Common myeloid progenitor, CD34-positive (primary cell): ENCODE results near the gene MAL.

Experiments used
- CTCF ChIA-PET: fragments of 350-600 bp; sonication (Branson Sonifier 250); formaldehyde crosslinking; loops from one replicate; lab custom pipeline; 2021; ENCODE audit warnings: antibody characterized with exemption; lab: Charles Lee
- POLR2A ChIA-PET: fragments of 350-600 bp; sonication (Branson Sonifier 250); formaldehyde crosslinking; loops from one replicate; lab custom pipeline; 2021; ENCODE audit warnings: antibody characterized with exemption; lab: Charles Lee
- DNase-seq, 3 donors: peaks; one replicate each; pipeline versions ENCODE4 v3.0.0 to v3.0.0-alpha.2; 2013
- H3K27ac ChIP-seq, 2 experiments: 1 replicate in 1 of 2; 2 replicates in 1 of 2; pipeline ENCODE4 v1.7.0; 2013; ENCODE audit warnings: inconsistent platforms in 2 of 2, low read length in 2 of 2, mild to moderate bottlenecking in 2 of 2, low read depth in 1 of 2, moderate library complexity in 1 of 2; ENCODE audit not compliant: severe bottlenecking in 2 of 2, insufficient read depth in 1 of 2, poor library complexity in 1 of 2
- H3K27me3 ChIP-seq, 5 experiments: replicated peaks in 2 of 5; 1 replicate in 3 of 5; 2 replicates in 2 of 5; pipeline versions ENCODE4 v1.6.1 to v1.7.0; 2013; ENCODE audit warnings: low read length in 4 of 5, mild to moderate bottlenecking in 2 of 5, moderate library complexity in 2 of 5, inconsistent platforms in 1 of 5; ENCODE audit not compliant: insufficient read depth in 5 of 5, control insufficient read depth in 4 of 5
- H3K36me3 ChIP-seq, 4 experiments: 1 replicate in 2 of 4; 2 replicates in 2 of 4; pipeline versions ENCODE4 v1.6.1 to v1.7.0; 2013; ENCODE audit warnings: low read length in 3 of 4, control low read depth in 1 of 4, mild to moderate bottlenecking in 1 of 4; ENCODE audit not compliant: control insufficient read depth in 4 of 4, insufficient read depth in 4 of 4
- H3K4me1 ChIP-seq, 4 experiments: 1 replicate in 3 of 4; 2 replicates in 1 of 4; pipeline versions ENCODE4 v1.6.1 to v1.7.1; 2013; ENCODE audit warnings: low read length in 3 of 4, mild to moderate bottlenecking in 3 of 4, control low read depth in 1 of 4, inconsistent platforms in 1 of 4, moderate library complexity in 1 of 4; ENCODE audit not compliant: control insufficient read depth in 4 of 4, insufficient read depth in 4 of 4; ENCODE audit errors: control extremely low read depth in 1 of 4
- H3K4me3 ChIP-seq, 7 experiments: 1 replicate in 4 of 7; 2 replicates in 3 of 7; pipeline versions ENCODE4 v1.5.1 to v1.7.0; 2013; ENCODE audit warnings: mild to moderate bottlenecking in 7 of 7, low read length in 6 of 7, moderate library complexity in 6 of 7, inconsistent platforms in 2 of 7, low read depth in 2 of 7, control low read depth in 1 of 7; ENCODE audit not compliant: insufficient read depth in 4 of 7, control insufficient read depth in 1 of 7; ENCODE audit errors: extremely low read depth in 1 of 7
- H3K9me3 ChIP-seq, 5 experiments: 1 replicate in 4 of 5; 2 replicates in 1 of 5; pipeline versions ENCODE4 v1.6.1 to v1.7.1; 2013; ENCODE audit warnings: low read length in 4 of 5, mild to moderate bottlenecking in 2 of 5, inconsistent platforms in 1 of 5, low read depth in 1 of 5, moderate library complexity in 1 of 5; ENCODE audit not compliant: control insufficient read depth in 4 of 5, insufficient read depth in 2 of 5; ENCODE audit errors: control extremely low read depth in 1 of 5
- WGBS: methylation state at CpG from one replicate; pipeline ENCODE4 v1.1.5; 2013; ENCODE audit not compliant: insufficient coverage; 5-methylcytosine and 5-hydroxymethylcytosine counted together

The MAL gene

DNA sequence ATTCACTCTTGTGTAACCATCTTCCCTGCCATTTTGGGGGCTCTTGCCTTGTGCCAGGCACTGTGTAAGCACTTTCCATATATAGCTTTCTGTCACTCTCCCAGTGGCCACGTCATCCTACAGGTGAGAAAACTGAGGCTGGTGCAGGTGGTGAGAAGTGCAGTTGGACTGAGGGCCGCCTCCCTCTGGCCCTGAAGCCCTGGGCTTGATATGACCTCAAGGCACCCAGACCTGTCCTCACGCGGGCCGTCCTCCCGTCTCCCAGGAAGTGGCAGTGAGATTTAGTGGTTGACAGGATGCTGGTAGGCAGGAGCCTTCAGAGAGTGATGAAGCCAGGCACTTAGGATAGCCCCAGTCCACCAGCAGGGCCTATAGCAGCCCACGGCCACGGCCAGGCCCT lies 30.5 kb downstream of the MAL start:
- WGBS: 96% methylated on average over 7 of the region's 8 CpGs

DNA sequence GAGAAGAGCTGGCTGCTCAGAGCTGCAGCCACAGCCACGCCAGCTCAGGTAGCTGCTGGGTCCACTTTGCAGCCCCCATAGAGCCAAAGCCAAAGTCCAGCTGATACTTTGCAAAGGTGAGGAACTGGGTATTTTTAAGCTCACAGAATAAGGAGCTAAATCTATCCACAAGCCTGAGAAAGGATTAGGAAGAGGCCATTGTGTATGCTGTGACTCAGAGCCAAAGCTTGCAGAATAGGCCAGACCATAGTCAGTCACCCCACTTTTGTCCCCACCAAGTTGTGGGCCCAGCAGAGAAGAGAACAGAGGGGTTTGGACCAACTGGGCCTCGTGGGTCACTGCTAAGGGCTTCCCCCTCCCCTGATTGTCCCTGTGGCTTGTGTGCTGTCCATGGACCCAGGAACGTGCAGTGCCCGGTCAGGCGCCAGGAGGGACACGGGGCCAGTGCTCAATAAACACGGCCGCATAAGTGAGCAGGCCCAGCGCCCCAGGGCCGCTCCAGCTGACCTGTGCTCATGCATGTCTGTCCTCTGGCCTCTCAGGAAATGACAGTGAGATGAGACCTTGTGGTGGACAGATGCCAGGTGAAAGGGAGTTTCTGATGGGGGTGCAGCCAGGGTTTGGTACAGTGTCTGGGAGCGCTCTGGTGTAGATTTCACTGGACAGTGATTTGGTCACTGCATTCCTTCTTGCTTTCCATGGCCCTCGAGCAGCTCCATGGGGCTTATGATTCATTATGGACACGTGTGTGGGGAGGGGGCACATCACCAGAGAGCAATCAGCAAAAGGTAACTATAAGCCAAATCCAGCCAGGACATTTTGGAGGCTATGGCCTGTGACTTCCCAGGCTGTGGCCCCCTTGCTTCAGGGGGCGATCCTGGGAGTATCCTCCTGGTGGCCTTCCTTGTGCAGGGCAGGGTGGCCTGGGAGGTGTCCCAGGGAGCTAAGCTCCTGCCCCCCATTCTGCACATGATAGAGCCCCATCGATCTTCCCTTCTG lies 31.3 kb downstream of the MAL start:
- CTCF ChIA-PET: interaction anchor here (0.9 to 7.4 kb wide), 3 partner anchors 20 to 38 kb away, joined by 3 to 46 read pairs (median 41); no protein-coding TSS in a partner anchor
- Histone ChIP-seq H3K27ac (no peak overlapping the region), H3K27me3 (peaks cover 0 to 12% (median 0%) of the 10 kb centered on the region in 5 experiments), H3K9me3 (no peaks in the 10 kb centered on the region), H3K36me3 (no peaks in the 10 kb centered on the region), H3K4me1 (peaks cover 0 to 2% (median 0%) of the 10 kb centered on the region in 4 experiments), H3K4me3 (no peak overlapping the region)
- 94% methylated on average over 15 of the region's 15 CpGs for WGBS
- DNase-seq: no peak
- POLR2A ChIA-PET: no interaction called here

More for the DNA sequence above, 30.5 kb downstream of the MAL start:
- H3K36me3 ChIP-seq: no peaks in the 10 kb centered on the region
- DNase-seq: no peak
- no peak overlapping the region for H3K27ac ChIP-seq
- POLR2A ChIA-PET: no interaction called here
- H3K9me3 ChIP-seq: no peaks in the 10 kb centered on the region
- H3K4me1 ChIP-seq: peaks cover 0 to 2% (median 0%) of the 10 kb centered on the region in 4 experiments
- H3K27me3 ChIP-seq: peaks cover 0 to 12% (median 0%) of the 10 kb centered on the region in 5 experiments
- CTCF ChIA-PET: interaction anchor here (7.1 to 7.4 kb wide), 2 partner anchors 20 to 33 kb away, joined by 41 to 46 read pairs; no protein-coding TSS in a partner anchor
- no peak overlapping the region for H3K4me3 ChIP-seq

DNA sequence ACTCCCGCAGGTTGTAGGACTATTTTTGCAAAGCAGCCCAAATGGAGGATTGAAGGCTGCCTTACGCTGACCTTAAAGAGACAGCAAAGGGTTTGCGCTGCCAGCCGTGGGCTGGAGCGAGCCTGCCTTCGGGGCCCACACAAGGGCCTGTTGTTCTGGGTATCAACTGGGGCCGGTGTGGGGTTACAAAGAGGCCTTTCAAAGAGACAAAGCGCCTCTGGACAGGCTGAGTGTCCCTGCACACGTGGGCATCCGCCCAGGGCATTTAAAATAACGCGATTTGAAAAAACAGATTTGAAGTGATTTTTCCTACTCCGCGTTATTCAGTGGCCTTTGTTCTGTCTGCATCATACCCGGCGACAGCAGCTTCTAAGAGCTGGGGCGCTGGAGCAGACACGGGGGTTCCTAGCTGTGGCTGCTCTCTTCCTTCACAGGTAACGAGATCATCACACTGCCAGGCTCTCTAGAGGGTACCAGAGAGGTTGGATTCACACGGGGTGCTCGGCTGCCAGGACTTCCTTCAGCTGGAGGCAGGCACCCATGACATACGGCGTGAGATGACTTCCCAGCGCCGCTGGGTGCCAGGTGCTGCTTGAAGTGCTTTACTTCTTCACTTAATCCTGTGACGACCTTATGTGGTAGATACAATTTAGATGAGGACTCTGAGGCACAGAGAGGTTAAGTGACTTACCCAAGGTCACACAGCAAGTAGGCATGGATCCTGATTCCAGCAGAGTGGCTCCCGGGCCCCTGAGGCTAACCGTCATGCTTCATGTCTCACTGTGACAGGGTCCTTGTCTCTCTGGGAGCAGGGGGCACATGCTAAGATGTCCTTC lies 32.2 kb downstream of the MAL start:
- no peak overlapping the region for H3K27ac ChIP-seq
- peaks cover 0 to 2% (median 0%) of the 10 kb centered on the region in 4 experiments for H3K4me1 ChIP-seq
- no peak for DNase-seq
- no peaks in the 10 kb centered on the region for H3K9me3 ChIP-seq
- H3K4me3 ChIP-seq: no peak overlapping the region
- H3K36me3 ChIP-seq: no peaks in the 10 kb centered on the region
- CTCF ChIA-PET: interaction anchor here (0.9 to 7.4 kb wide), 2 partner anchors 35 to 39 kb away, joined by 3 to 41 read pairs; no protein-coding TSS in a partner anchor
- POLR2A ChIA-PET: no interaction called here
- WGBS: 96% methylated on average over 28 of the region's 28 CpGs
- peaks cover 0 to 9% (median 0%) of the 10 kb centered on the region in 5 experiments for H3K27me3 ChIP-seq

DNA sequence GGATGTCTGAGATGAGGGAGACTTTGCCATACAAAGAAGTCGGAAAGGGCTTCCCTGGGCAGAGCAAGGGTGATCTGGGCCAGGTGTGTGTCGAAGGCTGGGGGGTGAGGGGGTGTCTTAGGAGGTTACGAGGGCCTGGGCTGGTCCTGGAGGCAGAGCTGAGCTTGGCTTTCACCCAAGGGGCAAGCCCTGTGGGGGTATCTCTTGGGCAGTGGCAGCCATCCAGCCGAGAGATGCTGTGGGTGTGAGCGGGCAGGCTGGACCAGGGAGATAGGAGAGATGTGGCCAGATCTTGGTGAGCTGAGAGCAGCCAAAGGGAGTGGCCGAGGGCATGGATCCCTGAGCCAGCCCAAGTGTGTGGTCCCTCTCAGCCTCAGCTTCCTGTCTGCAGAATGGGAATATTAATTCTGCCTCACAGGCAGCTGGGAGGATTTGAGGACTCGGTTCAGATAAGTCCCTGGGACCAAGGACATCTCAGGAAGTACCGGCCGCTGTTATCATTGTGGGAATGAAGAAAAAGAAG lies 33.0 kb downstream of the MAL start:
- no peak overlapping the region for H3K4me3 ChIP-seq
- H3K27me3 ChIP-seq: peaks cover 0 to 9% (median 0%) of the 10 kb centered on the region in 5 experiments
- ChIA-PET POLR2A (no interaction called here), CTCF (no interaction called here)
- no peaks in the 10 kb centered on the region for H3K9me3 ChIP-seq
- no peak for DNase-seq
- WGBS: 92% methylated on average over 6 of the region's 9 CpGs
- H3K27ac ChIP-seq: no peak overlapping the region
- H3K36me3 ChIP-seq: no peaks in the 10 kb centered on the region
- peaks cover 0 to 2% (median 0%) of the 10 kb centered on the region in 4 experiments for H3K4me1 ChIP-seq

DNA sequence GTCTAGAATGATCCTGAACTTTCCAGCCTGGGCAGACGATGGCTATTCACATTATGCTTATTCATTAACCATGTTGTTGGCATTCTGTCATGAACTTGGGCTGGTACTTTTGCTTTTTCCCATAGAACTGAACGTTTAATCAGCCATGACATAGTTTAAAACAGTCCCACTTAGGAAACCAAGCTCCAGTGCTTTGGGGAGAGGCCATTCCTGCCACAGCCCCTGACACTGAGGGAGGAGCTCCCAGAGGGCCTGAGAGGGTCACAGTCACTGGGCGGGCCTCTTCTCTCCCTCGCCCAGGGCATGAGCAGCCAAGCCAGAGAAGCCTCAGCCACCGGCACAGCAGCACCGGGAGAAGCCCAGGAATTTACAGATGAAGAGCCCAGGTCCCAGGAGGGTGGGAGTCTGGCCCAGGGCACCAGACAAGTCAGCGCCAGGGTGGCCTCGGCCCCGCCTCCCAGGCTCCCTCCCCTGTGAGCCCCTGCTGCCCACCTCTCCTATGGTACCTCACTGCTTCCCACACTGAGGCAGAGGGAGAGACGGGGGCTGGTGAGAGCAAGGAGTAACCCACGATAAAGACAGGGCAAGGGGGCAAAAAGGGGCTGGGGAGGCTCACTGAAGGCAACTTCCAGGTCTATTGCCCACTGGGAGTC lies 33.6 kb downstream of the MAL start:
- DNase-seq: no peak
- no peak overlapping the region for H3K27ac ChIP-seq
- POLR2A ChIA-PET: no interaction called here

DNA sequence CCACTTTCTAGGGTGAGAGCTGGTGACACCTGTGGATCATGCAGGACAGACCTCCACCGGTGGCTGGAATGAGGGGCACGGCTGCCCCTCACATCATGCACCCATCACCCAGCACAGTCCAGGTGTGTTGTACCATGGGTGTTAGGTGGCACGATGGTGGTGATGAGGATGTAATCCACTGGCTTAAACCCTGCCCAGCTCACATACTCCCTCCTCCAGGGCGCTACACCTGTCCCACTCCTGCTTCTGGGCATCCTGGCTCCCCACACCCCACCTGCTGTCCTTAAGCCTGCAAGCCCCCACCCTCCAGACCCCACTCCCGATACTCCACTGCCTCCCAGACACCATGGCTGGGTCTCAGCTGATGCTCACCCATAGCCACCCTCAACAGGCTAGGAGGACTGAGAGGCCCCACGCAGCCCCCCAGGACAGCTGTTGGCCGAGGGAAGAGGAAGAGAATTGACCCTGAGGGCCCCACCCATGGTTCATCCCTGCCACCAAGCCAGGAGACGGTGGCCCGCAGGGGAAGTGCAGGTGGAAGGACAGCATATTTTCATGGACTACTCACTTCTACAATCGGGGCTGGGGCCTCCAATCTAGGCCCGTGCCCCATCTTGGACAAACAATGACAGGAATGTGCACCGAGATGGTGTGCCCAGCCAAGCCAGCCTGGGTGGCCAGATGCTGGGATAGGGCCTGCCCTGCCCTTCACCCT lies 34.3 kb downstream of the MAL start:
- Histone ChIP-seq H3K4me1 (no peaks in the 10 kb centered on the region), H3K27ac (no peak overlapping the region), H3K36me3 (no peaks in the 10 kb centered on the region), H3K27me3 (peaks cover 0 to 9% (median 0%) of the 10 kb centered on the region in 5 experiments), H3K4me3 (no peak overlapping the region), H3K9me3 (no peaks in the 10 kb centered on the region)
- ChIA-PET CTCF (no interaction called here), POLR2A (no interaction called here)
- DNase-seq: no peak
- WGBS: 94% methylated on average over 9 of the region's 12 CpGs

More for the DNA sequence above, 33.6 kb downstream of the MAL start:
- Histone ChIP-seq H3K4me3 (no peak overlapping the region), H3K4me1 (peaks cover 0 to 1% (median 0%) of the 10 kb centered on the region in 4 experiments), H3K9me3 (no peaks in the 10 kb centered on the region), H3K36me3 (no peaks in the 10 kb centered on the region), H3K27me3 (peaks cover 0 to 9% (median 0%) of the 10 kb centered on the region in 5 experiments)
- WGBS: 95% methylated on average over 9 of the region's 11 CpGs
- CTCF ChIA-PET: no interaction called here
